HG03575 (cell line): ENCODE results near the gene SMIM27.

Experiments used
- ATAC-seq: cut with Tn5 transposase; IDR thresholded peaks from one replicate; pipeline ENCODE4 v1.9.1; 2021; ENCODE audit not compliant: unreplicated experiment, insufficient number of reproducible peaks, low FRiP score; ENCODE audit errors: extremely low read depth

The SMIM27 gene

DNA sequence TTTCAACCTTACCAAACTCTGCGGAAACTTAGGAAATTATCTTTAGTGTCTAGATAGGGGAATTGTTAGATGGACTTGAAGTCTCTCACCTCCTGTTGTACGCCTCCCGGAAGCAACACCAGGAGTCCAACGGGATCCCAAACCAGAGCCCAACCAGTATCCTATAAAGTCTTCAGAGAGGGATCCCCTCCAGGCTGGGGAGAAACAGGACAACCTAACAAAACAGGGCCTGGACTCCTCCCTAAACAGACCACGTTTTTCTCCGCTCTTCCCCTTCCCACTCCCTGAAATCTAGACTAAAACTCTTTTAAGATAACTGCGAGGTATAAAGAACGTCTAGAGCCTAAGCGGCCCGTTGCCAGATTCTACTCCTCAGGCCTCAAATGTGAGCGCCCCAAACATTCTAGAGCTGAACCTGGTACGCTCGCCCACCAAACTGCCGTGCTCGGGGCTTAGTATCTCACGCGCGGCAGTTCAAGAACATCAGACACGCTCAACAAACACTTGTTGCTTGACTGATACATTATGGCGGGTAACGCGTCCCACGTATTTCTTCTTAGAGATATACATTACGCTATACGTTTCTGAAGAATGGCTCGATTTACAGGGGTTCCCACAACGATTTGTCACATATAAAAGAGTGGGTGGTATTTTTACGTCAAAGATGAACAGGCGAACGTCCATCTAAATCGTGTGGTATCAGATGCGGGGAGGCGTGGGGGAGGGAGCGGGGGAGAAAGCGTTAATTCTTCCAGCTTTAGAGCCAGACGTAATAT, 663 bp upstream of the SMIM27 start:
- no peak for ATAC-seq

DNA sequence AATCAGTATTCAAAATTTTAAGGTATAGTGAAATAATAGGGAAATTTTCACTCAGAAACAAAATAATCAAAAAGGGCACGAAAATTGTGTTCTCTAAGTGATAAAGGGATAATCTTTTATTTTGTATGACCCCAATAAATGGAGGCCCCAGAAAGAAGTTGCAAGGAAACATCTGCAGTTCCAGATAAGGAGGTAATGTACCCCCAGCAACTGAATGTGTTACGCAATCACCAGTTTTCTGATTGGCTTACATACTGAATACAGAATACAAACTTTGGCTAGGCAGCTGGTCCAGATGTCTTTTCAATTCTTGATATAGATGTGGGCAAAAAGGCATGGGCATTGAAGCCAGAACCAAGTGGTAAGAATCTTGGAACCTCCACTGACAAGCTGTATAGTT, 2.0 kb downstream of the SMIM27 start:
- no peak for ATAC-seq

DNA sequence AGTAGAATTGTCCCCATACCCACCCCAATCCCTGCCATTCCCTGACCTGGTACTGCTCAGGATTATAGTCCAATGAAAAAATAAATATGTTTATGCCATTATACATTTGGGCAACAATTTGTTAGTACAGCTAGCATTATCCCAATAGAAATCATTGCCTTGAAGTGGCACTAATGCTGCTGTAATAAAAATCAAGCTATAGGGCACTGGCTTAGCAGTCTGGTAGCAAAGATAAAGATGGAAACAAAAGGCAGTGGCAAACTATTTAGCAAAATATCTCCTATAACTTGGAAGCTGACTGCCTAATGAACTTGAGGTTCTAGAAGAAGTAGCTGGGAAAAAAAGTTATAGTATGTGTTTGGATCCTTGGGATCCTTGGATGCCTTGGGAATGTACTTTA, 2.5 kb downstream of the SMIM27 start:
- no peak for ATAC-seq

DNA sequence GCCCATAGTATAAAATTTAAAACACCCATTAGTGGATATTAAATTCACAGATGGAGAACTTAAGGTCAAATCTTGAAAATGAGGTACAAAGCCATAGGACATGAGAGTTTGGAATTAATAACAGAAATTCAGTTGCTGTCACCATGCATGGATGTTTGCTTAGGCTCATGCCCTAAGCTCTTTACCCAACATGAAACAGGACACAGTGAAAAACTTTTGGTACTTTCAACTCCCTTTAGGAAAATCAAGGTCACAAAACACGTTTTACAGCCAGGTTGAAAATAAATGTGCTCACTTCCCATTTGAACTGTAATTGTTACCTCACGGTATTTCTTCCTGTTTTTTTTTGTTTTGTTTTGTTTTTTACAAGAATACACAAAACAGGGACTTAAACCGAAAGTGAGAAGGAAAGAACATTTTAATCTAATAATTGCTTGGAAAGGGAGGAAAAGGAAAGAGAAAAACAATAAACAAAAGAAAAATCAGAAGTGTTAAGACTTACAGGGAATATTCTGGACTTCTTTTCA, 6.3 kb downstream of the SMIM27 start:
- ATAC-seq: no peak

DNA sequence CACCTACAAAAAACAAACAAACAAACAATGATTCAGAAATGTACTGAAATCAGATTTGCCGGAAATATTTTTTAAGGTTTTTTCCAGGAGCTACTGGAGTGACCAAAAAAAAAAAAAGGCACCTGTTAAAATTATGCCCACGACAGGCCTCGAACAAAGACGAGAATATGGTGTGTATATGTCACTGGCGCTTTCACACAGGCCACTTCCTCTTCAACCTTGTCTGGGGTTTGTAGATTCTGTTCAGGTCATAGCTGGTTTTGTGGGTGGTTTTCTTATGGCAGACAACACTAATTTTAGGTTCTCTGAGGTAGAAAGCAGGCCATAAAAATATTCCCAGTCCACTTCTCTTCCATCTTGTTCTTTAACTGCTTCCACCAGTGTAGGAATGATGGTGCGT, 13.8 kb downstream of the SMIM27 start:
- ATAC-seq: no peak

DNA sequence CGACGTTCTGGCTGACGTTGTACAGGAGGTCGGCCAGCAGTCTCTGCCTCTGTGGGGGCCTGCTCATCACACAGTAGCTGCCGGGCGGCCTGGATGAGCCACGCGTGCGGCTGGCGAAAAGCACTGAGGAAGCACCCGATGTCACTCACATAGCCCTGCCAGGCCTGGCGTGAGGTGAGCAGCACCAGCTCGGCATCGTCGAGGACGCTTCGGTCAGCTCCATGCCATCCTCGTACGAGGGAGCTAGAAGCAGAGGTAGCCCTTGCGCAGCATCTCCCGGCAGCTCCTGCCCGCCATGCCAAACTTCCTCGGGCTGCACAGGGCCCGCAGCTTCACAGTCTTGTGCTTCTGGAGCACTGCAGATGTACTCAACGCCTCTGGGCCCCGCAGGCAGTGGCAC, 14.6 kb downstream of the SMIM27 start:
- ATAC-seq: no peak

DNA sequence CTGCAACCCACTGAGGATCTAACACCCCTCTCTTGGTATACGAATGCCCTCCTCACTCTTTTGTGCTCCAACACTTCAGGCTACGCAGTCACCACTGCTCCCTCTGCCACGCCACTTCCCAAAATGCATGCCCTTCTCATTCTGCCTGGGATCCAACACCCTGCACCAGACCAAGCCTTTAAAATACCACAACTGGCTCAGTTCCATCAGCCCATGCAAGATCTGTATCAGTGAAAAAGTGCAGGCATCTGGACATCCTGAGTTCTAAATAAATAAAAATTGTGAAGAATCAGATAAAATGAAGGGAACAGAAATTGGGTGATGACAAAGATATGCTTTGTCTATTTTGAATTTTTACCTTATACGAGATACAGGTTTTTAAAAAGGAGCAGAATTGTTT, 18.1 kb downstream of the SMIM27 start:
- no peak for ATAC-seq

DNA sequence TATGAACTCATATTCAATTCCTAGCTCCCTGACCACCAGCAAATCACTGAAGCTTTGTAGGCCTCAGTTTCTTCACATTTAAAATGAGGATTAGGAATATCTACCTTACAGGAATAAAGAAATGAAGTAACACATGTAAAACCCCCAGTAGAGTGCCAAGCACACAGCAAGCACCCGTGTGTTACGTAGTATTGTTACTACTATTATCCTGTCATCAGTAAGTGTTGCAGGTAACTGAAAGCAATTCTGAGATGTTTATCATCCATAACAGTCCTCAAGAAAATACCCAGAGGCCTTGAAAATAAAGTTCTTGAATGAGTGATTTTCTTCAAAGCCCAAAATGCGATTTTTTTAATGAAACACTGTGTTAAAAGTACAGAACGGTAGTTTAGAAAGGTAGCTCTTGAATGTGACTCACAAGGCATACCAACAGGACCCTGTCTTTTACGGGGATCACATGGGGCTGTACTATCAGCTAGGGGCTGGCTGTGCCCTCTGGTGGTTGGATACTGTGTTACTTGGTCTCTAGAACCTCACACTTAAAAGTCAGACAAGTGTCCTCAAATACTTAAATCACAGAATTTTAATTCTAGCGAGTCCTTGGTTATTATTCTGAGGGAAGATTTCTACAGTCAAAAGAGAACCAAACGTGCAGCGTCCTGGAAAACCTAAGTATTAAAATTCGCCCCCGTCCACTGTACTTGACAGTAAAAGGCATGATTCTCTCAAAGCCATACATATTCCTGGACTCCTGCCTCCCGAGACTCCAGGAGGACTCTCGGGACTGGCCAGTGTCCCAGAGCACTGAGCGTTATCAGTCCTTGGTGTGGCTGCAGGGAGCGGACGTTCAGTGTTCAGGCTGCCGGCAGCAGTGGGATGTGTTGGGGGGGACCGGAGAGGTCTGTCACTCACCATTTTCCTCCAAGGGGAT, 20.1 kb downstream of the SMIM27 start:
- ATAC-seq: peak; percentile 91

DNA sequence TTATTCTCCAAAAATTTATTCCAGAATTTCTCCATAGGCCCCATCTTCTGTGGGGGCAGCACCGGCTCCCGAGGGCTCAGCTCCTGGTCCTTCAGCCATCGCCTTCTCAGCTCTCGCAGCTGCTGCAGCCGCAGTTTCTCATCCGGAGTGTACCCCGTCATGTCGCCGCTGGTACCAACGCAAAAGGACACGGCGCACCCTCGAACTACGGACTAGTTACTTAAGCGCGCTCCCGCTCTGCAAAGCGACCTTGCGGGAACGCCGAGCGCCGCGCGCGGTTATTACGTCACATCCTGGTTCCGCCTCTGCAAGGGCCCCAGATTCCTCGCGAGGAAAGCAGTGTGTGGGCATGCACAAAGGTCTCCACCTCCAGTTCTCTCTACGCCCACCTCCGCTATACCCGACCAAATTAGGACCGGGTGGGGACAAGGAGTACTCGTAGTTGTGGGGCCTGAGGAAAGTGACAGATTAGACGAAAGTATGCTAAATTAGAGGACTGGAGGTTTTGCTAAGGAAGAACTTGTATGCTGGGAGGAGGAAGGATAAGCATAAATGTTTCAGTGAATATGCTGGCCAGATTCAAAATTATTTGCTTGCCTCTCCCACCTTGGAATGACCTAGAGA, 20.9 kb downstream of the SMIM27 start, which contains the start of gene NDUFB6:
TSS of gene NDUFB6 (minus strand) at position 260 of the 624 bp plus-strand sequence. CDS start at position 161, 99 bp downstream.
- ATAC-seq: peak; percentile 75

DNA sequence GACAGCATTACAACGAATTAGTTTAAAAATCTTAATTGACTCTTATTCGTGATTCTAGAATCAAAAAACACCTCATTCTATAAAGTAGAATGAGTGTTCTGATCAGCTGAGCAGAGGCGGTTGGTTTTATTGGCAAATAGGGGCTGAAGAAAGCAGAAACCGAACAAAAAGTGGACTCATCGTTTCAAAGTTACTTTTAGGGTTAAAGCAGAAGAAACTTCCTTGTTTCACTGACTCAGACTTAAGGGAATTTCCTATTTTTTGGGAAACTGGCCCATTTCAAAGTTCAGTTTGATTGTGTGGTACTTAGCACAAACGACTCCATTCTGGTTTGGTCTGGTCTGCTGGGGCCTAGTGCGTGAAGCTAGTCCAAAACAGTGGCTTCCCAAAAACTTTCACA, 21.7 kb downstream of the SMIM27 start:
- no peak for ATAC-seq

DNA sequence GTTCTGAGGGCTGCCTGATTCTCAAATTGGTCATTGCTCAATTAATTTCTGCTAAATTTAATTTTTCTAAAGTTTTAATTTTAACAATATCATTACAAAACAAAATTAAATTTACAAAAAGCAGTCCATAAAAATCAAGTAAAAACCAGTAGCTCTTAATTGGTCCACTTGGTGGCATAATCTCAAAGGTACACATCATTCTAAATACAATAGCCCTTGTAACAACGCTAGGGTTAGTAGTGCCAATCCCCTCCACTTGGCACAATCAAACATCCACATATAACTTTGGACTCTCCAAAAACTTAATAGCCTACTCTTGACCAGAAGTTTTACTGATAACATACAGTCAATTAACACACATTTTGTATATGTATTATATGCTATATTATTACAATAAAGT, 22.7 kb downstream of the SMIM27 start:
- no peak for ATAC-seq

DNA sequence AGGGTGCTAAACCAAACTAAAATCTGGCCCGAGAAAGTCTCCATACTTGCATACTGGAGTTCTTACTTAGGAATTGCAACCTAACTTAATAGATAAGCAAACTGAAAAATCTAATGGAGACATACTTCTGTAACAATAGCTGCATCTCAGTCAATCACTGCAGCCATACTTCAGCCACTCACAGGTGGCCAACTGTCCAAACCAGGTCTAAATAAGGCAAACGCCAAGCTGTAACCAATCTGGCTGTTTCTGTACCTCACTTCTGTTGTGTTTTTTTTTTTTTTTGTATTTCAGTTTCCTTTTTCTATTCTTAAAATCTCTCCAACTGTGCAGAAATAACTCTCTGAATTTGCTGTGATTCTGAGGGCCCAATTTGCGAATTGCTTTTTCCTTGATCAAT, 25.2 kb downstream of the SMIM27 start:
- no peak for ATAC-seq

DNA sequence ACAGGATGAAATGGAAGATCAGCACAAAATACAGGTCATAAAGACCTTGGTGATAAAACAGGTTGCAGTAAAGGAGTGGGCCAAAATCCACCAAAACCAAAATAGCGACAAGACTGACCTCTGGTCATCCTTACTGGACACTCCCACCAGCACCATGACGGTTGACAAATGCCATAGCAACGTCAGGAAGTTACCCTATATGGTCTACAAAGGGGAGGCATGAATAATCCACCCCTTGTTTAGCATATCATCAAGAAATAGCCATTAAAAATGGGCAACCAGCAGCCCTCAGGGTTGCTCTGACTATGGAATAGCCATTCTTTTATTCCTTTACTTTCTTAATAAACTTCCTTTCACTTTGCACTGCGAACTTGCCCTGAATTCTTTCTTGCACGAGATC, 26.8 kb downstream of the SMIM27 start:
- no peak for ATAC-seq

DNA sequence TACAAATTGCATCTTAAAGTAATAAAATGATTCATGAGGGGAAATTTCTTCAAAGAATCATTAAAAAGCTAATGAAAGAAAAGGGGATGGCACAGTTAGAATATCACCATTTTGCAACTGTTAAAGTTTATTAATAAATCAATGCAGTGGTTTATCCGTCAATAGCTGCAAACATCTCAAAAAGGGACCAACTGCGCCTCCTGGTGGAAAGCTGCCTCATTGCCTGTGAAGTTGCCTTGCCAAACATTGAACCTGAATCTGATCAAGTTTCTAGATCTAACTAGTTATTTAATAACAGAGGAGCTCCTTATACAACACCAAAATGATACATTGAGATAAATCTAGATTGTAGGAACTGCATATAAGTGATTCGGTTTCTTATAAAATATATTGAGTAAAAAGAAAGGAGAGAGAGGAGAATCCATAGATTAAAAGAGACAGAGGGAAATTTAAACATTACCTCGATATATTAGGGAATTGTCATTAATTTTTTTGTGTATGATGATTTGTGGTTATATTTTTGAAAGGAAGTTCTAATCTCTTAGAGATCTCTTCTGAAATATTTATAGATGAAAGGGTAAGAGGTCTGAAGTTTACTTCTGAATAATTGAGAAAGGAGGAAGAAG, 27.7 kb downstream of the SMIM27 start:
- ATAC-seq: no peak

DNA sequence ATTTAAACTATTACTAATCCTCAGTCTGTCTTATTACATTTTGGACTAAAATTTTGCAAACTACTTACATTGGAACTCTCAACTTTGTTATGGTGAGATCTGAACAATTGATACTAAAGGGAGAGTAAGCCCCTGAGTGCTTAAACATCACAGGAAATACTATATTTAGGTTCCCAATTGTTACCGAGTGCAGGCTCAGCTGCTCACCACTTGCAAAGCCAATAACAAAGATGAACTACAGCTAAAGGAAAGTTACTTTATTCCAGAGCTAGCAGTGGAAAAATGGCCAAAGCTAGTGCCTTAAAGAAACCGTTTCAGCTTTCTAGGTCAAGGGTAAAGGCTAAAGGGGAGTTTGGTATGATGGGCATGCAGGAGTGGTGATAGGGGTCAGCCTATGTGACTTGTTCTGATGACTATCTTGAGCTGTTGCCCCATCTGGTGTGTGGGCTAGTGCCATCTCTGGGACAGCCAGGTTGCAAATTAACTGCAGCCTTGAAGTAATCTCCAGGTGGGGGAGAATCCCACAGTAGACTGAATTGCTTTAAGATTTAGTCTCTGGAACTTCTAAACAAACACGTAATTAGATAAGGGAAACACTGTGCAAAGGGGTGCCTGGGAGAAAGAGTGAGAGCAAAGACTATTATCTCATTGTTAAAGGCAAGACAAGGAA, 28.6 kb downstream of the SMIM27 start:
- ATAC-seq: no peak

DNA sequence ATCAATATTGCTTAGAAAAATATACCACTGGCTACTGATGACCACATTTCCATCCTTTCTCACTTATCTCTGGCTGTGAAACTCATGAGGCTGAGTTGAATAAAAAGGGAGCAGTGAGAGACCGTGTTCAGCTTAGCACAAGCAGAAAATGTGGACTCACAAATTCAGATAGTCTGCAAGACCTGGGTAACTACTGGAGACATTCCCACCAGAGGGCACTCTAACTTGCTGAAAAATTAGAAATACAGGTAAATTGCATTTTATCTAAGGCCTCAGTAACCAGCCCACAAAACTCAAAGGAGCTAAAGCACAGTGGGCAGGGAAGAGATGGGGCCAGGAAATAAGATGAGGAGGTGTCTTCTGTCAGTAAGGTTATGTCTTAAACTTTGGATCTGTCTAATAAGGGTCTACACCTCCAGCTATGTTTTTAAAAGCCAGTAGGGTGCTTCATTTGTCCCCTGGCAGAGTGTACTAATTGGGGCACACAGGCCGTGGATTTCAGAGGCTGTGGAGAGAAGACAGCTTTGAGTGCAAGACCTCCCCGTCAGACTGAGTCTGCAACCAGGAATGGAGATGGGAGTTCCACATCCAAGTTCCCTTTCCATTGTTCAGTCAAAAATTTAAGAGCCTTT, 29.5 kb downstream of the SMIM27 start:
- ATAC-seq: no peak

DNA sequence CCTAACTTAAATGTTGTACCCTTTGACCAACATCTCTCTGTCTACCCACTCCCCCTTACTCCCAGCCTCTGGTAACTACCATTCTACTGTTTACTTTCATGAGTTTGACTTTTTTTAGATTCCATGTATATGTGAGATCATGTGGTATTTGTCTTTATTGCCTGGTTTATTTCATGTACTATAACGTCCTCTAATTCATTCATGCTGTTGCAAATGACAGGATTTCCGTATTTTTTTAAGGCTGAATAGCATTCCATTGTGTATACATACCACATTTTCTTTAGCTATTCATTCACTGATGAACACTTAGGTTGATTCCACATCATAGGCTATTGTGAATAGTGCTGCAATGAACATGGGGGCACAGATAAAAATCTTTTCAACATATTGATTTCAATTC, 32.7 kb downstream of the SMIM27 start:
- ATAC-seq: no peak

DNA sequence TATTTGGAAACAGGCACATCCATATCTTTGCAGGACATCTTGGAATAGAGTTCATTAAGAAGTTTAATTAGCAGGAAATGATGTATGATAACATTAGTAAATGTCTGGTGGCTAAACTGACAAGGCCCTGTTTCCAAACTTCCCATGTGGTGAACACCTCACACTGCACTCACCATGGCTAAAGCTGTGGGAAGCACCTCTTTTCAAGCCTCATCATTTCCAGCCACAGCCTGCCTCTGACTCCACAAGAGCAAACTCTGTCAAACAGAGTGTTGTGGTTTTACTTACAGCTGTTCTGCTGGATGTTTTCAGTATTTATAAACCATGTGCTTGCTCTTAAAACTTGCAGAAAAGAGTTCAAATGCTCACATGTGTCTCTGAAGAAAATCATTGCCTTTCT, 35.8 kb downstream of the SMIM27 start:
- no peak for ATAC-seq
